Left forelimb (tissue), 1 donor: ENCODE results near the gene CEL.
"Not testable (repeated sequence)": the region's sequence is repeated elsewhere in the genome, so short reads cannot be mapped to it uniquely, and the experiment has no call there.

Experiments used
- DNase-seq: peaks from one replicate; pipeline ENCODE4 v3.0.0-alpha.2; 2018; ENCODE audit warnings: low spot score

The CEL gene

DNA sequence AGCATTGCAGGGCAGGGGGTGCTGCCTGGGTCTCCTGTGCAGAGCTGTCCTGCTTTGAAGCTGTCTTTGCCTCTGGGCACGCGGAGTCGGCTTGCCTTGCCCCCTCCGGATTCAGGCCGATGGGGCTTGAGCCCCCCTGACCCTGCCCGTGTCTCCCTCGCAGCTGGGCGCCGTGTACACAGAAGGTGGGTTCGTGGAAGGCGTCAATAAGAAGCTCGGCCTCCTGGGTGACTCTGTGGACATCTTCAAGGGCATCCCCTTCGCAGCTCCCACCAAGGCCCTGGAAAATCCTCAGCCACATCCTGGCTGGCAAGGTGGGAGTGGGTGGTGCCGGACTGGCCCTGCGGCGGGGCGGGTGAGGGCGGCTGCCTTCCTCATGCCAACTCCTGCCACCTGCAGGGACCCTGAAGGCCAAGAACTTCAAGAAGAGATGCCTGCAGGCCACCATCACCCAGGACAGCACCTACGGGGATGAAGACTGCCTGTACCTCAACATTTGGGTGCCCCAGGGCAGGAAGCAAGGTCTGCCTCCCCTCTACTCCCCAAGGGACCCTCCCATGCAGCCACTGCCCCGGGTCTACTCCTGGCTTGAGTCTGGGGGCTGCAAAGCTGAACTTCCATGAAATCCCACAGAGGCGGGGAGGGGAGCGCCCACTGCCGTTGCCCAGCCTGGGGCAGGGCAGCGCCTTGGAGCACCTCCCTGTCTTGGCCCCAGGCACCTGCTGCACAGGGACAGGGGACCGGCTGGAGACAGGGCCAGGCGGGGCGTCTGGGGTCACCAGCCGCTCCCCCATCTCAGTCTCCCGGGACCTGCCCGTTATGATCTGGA lies 2.7 kb downstream of the CEL start:
- DNase-seq: no peak

DNA sequence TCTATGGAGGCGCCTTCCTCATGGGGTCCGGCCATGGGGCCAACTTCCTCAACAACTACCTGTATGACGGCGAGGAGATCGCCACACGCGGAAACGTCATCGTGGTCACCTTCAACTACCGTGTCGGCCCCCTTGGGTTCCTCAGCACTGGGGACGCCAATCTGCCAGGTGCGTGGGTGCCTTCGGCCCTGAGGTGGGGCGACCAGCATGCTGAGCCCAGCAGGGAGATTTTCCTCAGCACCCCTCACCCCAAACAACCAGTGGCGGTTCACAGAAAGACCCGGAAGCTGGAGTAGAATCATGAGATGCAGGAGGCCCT lies 3.2 kb downstream of the CEL start:
- no peak for DNase-seq

- DNase-seq: no peak
These were observed 4.6 kb downstream of the CEL start for GRCh38 chr9:133066181-133066983.

DNA sequence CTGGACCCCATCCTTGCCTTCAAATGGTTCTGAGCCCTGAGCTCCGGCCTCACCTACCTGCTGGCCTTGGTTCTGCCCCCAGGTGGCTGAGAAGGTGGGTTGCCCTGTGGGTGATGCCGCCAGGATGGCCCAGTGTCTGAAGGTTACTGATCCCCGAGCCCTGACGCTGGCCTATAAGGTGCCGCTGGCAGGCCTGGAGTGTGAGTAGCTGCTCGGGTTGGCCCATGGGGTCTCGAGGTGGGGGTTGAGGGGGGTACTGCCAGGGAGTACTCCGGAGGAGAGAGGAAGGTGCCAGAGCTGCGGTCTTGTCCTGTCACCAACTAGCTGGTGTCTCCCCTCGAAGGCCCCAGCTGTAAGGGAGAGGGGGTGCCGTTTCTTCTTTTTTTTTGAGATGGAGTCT lies 5.2 kb downstream of the CEL start:
- DNase-seq: no peak

GRCh38 chr9:133067813-133068212 lies 6.0 kb downstream of the CEL start:
- DNase-seq: no peak

DNA sequence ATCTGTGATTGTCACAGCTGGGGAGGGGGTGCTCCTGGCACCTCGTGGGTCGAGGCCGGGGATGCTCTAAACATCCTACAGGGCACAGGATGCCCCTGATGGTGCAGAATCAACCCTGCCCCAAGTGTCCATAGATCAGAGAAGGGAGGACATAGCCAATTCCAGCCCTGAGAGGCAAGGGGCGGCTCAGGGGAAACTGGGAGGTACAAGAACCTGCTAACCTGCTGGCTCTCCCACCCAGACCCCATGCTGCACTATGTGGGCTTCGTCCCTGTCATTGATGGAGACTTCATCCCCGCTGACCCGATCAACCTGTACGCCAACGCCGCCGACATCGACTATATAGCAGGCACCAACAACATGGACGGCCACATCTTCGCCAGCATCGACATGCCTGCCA lies 6.7 kb downstream of the CEL start:
- DNase-seq: not testable (repeated sequence)

DNA sequence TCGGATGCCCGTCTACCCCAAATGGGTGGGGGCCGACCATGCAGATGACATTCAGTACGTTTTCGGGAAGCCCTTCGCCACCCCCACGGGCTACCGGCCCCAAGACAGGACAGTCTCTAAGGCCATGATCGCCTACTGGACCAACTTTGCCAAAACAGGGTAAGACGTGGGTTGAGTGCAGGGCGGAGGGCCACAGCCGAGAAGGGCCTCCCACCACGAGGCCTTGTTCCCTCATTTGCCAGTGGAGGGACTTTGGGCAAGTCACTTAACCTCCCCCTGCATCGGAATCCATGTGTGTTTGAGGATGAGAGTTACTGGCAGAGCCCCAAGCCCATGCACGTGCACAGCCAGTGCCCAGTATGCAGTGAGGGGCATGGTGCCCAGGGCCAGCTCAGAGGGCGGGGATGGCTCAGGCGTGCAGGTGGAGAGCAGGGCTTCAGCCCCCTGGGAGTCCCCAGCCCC lies 8.8 kb downstream of the CEL start:
- not testable (repeated sequence) for DNase-seq

- not testable (repeated sequence) for DNase-seq
These were observed 9.2 kb downstream of the CEL start for GRCh38 chr9:133070985-133071384.

DNA sequence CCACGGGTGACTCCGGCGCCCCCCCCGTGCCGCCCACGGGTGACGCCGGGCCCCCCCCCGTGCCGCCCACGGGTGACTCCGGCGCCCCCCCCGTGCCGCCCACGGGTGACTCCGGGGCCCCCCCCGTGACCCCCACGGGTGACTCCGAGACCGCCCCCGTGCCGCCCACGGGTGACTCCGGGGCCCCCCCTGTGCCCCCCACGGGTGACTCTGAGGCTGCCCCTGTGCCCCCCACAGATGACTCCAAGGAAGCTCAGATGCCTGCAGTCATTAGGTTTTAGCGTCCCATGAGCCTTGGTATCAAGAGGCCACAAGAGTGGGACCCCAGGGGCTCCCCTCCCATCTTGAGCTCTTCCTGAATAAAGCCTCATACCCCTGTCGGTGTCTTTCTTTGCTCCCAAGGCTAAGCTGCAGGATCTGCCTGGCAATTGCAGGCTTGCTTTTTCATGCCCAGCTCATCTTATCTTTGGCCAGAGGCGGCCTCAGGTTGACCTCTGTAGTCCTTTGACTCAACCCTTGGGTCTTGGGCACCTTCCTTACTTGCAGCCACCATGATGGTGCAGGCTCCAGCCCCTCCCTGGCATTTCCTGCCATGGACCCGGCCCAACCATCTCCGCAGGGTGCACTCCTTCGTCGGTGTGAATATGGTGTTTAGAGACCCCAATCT lies 9.8 kb downstream of the CEL start:
- no peak for DNase-seq

DNA sequence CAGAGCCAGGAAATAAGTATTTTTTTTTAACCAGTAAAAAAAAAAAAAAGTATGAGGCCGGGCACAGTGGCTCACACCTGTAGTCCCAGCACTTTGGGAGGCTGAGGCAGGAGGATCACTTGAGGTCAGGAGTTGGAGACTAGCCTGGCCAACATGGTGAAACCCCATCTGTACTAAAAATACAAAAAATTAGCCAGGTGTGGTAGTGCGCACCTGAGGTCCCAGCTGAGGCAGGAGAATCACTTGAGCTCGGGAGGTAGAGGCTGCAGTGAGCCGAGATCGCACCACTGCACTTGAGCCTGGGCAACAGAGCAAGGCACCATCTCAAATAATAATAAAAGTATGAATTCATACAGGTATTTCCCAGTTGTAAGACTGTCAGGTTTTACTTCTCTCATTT lies 10.4 kb downstream of the CEL start:
- peak; percentile 15 for DNase-seq

DNA sequence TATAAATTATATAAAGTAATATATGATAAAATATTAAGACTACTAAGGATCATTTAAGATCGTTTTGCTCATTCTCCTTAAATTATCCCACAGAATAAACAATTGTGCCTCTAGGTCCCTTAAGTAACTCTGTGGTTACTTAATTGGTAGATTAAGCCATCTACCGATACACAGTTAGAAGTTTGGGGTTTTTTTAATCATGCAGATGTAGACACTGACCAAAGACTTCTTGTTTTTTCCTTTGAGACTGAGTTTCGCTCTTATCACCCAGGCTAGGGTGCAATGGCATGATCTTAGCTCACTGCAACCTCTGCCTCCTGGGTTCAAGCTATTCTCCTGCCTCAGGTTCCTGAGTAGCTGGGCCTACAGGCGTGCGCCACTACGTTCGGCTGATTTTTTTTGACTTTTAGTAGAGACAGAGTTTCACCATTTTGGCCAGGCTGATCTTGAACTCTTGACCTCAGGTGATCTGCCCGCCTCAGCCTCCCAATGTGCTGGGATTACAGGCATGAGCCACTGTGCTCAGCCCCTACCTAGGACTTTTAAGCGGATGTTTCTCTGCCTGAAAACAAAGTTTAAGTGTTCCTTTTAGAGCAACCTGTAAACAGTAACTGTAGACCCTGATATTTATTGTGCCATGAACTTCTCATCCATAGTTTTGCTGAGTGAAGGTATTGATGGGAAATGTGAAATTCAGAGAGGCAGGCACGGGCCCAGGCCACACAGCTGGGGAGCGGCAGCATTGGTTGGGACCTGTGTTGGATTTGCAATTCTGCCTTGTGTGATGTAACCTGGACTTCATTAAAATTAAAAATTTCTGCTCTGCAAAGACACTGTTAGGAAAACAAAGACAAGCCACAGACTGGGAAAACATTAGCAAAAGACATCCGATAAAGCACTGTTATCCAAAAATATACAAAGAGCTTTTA lies 11.6 kb downstream of the CEL start:
- DNase-seq: no peak

- no peak for DNase-seq
These were observed 12.4 kb downstream of the CEL start for GRCh38 chr9:133074111-133074651.

DNA sequence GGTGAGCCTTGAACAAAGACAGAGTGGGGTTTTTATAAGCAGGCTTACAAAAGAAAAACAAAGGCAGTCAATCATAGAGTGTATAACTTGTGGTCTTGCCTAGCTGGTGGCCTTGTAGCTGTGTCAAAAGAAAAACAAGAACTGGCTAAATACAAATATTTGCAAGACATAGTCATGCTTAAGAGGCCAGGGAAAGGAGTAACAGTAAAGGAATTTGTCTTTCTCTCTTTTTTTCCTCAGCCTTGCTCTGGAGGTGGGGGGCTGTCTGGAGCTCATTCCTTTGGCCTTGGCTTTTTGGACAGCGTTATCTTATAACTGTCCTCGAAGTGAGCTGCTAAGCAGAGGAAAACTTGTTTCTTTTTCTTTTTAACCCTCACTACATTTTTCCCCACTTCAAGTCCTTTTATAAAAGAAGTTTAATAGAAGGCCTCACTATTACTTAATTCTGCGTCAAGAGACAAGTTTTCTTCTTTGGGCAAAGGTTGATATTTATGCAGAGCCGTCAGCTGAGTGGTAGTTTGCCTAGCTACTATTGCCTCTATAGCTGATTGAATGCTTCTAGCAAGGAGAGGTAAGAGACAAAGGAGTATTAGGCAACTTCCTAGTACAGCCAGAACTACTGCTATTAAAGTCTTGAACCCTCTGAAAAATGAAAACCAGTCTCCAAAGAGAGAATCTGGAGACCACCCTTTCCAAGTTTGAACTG lies 14.3 kb downstream of the CEL start:
- no peak for DNase-seq

GRCh38 chr9:133076691-133077090 lies 14.9 kb downstream of the CEL start:
- no peak for DNase-seq

- DNase-seq: no peak
These were observed 16.7 kb downstream of the CEL start for GRCh38 chr9:133078486-133078885.

DNA sequence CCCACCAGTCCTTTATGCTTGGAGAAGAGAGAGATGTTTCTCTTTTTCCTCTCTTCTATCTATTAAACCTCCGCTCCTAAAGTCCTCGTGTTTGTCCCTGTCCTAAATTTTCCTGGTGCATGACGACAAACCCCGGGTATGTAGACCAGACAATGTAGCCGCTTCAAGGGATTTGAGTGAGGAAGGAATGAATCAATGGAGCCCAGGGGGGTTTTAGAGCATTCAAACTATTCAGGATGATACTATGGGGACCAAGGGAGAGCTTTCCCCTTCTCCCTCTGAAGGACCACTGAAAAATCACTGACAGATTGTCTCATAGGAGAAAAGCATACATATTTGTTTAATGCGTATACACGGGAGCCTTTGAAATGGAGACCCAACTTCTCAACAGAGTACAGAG lies 18.4 kb downstream of the CEL start:
- no peak for DNase-seq

GRCh38 chr9:133080786-133081779 lies 19.3 kb downstream of the CEL start:
- DNase-seq: not testable (repeated sequence)

DNA sequence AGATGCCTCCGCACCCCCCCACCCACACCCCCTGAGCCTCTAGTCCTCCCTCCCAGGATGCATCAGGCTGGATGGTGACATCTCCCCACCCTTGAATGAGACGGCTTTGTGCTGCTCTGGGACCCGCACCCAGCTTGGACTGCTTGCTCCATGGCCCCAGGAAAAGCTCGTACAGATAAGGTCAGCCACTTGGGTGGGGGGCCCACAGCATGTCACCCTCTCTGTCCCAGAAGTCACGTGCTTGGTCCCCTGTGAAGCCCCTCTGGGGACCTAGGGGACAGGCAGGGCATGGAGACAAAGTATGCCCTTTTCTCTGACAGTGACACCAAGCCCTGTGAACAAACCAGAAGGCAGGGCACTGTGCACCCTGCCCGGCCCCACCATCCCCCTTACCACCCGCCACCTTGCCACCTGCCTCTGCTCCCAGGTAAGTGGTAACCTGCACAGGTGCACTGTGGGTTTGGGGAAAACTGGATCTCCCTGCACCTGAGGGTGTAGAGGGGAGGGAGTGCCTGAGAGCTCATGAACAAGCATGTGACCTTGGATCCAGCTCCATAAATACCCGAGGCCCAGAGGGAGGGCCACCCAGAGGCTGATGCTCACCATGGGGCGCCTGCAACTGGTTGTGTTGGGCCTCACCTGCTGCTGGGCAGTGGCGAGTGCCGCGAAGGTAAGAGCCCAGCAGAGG lies 20.3 kb downstream of the CEL start:
- not testable (repeated sequence) for DNase-seq

DNA sequence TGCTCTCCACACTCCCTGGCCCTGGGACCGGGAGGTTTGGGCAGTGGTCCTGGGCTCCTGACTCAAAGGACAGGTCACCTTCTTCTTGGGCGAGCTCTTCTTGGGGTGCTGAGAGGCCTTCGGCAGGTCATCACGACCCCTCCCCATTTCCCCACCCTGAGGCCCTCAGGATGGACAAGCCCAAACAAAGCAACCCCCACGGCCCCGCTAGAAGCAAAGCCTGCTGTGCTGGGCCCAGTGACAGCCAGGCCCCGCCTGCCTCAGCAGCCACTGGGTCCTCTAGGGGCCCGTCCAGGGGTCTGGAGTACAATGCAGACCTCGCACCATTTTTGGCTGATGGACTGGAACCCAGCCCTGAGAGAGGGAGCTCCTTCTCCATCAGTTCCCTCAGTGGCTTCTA lies 21.9 kb downstream of the CEL start:
- DNase-seq: not testable (repeated sequence)
